ENCODE results near the gene SLC36A4. TPM values are rescaled to one million over a fixed set of nuclear protein-coding genes. Genes with fewer than 3 reads are reported as not detected.

SLC36A4 gene
- polyA plus RNA-seq, 6 donors from 2014 or later = 23.6 to 35.4 (median 34.0) TPM

Other genes starting within 250 kb of the SLC36A4 start
- not detected for gene MTNR1B, start 228.3 kb downstream of the SLC36A4 start, polyA plus RNA-seq (ENCODE audit: low read depth in 6 of 6)
- gene DEUP1, start 132.8 kb upstream of the SLC36A4 start, polyA plus RNA-seq (ENCODE audit: low read depth in 6 of 6) = not detected